Motor neuron (in vitro differentiated cells): ENCODE data around the gene TMEM178B. TPM values are rescaled to one million over a fixed set of nuclear protein-coding genes. Genes with fewer than 3 reads are reported as not detected.
"Not testable (repeated sequence)": the region's sequence is repeated elsewhere in the genome, so short reads cannot be mapped to it uniquely, and the experiment has no call there.

ENCODE experiments used
- ATAC-seq, 8 experiments: fragments of 200-7000 bp; cut with Tn5 transposase; replicated peaks in 6 of 8; 2 replicates each; pipeline ENCODE4 v1.8.0; 2021; ENCODE audit warnings: mild to moderate bottlenecking in 8 of 8, moderate library complexity in 8 of 8
- H3K27ac ChIP-seq, 2 donors: fragments of 250-450 bp; sonication (Bioruptor Pico); 2 replicates each; pipeline ENCODE4 v1.9.0; 2021; ENCODE audit warnings: antibody characterized with exemption in 2 of 2, mild to moderate bottlenecking in 2 of 2, moderate library complexity in 1 of 2
- H3K4me1 ChIP-seq, 2 donors: fragments of 250-450 bp; sonication (Bioruptor Pico); replicated peaks in 1 of 2; 2 replicates each; pipeline ENCODE4 v1.6.1; 2021; ENCODE audit warnings: antibody characterized with exemption in 2 of 2, mild to moderate bottlenecking in 2 of 2, moderate library complexity in 1 of 2
- H3K4me3 ChIP-seq, 5 donors: fragments of 250-450 bp; sonication (Bioruptor Pico); 2 replicates each; pipeline ENCODE4 v1.9.0; 2021; ENCODE audit warnings: antibody characterized with exemption in 5 of 5, mild to moderate bottlenecking in 5 of 5, moderate library complexity in 4 of 5
- WGBS, 10 experiments: fragments of 450-650 bp; shearing (Covaris generic); methylation state at CpG; one replicate each; pipeline ENCODE4 v1.0.0; 2022; 5-methylcytosine and 5-hydroxymethylcytosine counted together
- in situ Hi-C, 9 experiments: fragments of 400-800 bp; cut with MboI; loops; one replicate each; pipeline ENCODE4 v1.15.0; 2021; ENCODE audit warnings: low sequenced_read_pairs in 9 of 9, low pct_unique_long_range_greater_than_20kb in 2 of 9; ENCODE audit not compliant: unreplicated experiment in 9 of 9
- total RNA-seq, 8 experiments: library from RNA; unstranded; fragments of 300-600 nt; gene quantifications; 2 replicates each; pipeline versions ENCODE4 v1.2.3 to v1.2.4, GENCODE V29; 2022

TMEM178B gene
- total RNA-seq, 8 experiments from 2014 or later = 0.56 to 29.8 (median 17.1) TPM

- in situ Hi-C loops = no loop called here
- Histone ChIP-seq H3K4me1 (peaks cover 13% of the 10 kb centered on the region in 2 donors), H3K27ac (no peak overlapping the region), H3K4me3 (no peak overlapping the region)
- WGBS, 10 experiments = 0 to 100% (median 62%) methylated on average over 1 to 2 of the region's 2 CpGs; no CpG with 5 or more reads in 3 of the 10 experiments
- no peak for ATAC-seq
Observed at GRCh38 chr7:141328290-141328689, 254.4 kb downstream of the TMEM178B start.

- ATAC-seq, H3K27ac ChIP-seq, in situ Hi-C loops, H3K4me1 ChIP-seq, H3K4me3 ChIP-seq: not testable (repeated sequence)
- WGBS, 10 experiments = 0 to 100% (median 56%) methylated on average over 1 to 2 of the region's 2 CpGs; no CpG with 5 or more reads in 2 of the 10 experiments
Observed at GRCh38 chr7:141330285-141330684, 256.4 kb downstream of the TMEM178B start.

- Histone ChIP-seq H3K4me1 (no peaks in the 10 kb centered on the region), H3K4me3 (no peak overlapping the region), H3K27ac (no peak overlapping the region)
- peak in 7 of 8 experiments; percentile 49 to 80 (median 66) for ATAC-seq
- in situ Hi-C loops = no loop called here
- 8 to 96% (median 63%) methylated on average over 1 to 4 of the region's 4 CpGs; no CpG with 5 or more reads in 2 of the 10 experiments for WGBS, 10 experiments
Observed at GRCh38 chr7:141333459-141333858, 259.6 kb downstream of the TMEM178B start.

DNA sequence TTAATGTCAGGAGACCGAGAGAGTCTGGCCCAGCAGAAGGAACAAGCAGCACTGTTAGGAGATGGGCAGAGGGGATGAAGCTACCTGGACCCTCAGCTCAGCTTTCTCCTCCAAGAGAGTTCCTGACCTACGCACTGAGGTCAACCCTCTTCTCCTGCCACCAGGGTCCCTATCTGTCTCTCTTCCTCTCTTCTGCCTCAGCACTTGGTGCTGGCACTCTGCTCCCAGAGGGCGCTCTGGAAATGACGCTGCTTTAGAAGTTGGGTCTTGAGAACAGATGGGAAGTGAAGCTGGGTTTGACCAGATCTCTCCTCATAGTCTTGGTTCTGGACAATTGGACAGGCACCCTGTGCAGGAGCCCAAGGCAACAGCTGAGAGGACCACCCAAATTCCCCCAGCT, 261.3 kb downstream of the TMEM178B start:
- in situ Hi-C loops = no loop called here
- H3K27ac ChIP-seq = no peak overlapping the region
- no peak for ATAC-seq
- WGBS, 10 experiments = 94 to 100% methylated on average over 1 to 4 of the region's 4 CpGs; no CpG with 5 or more reads in 8 of the 10 experiments
- H3K4me3 ChIP-seq = no peak overlapping the region
- no peaks in the 10 kb centered on the region for H3K4me1 ChIP-seq

DNA sequence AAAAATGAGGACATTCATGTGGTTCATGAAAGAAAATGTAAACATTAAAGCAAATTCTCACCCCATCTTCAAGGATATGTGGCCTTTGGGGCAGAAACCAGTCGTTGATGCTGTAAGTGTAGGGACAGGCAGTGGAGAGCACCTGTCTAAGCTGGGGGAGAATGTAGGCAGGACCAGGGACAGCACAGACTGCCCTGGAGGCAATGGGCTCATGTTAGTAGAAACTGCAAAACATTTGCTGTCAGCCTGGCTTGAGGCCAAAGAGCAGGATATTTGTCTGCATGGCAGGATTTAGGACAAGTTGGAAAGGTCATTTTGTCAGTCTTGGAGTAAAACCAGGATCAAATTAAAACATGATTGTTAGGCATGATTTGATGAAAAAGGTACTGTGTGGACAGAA, 265.7 kb downstream of the TMEM178B start:
- 0 to 100% (median 20%) methylated on average over 1 of the region's 1 CpG; no CpG with 5 or more reads in 3 of the 10 experiments for WGBS, 10 experiments
- ATAC-seq = no peak

GRCh38 chr7:141340991-141341390, 267.1 kb downstream of the TMEM178B start:
- Histone ChIP-seq H3K27ac (no peak overlapping the region), H3K4me1 (no peaks in the 10 kb centered on the region), H3K4me3 (no peak overlapping the region)
- 0 to 80% (median 53%) methylated on average over 1 to 4 of the region's 4 CpGs; no CpG with 5 or more reads in 1 of the 10 experiments for WGBS, 10 experiments
- ATAC-seq = no peak
- in situ Hi-C loops = no loop called here

More for the DNA sequence above, 265.7 kb downstream of the TMEM178B start:
- in situ Hi-C loops = no loop called here
- no peaks in the 10 kb centered on the region for H3K4me1 ChIP-seq
- no peak overlapping the region for H3K27ac ChIP-seq
- no peak overlapping the region for H3K4me3 ChIP-seq

- Histone ChIP-seq H3K27ac (no peak overlapping the region), H3K4me3 (no peak overlapping the region), H3K4me1 (no peaks in the 10 kb centered on the region)
- 4 to 97% (median 89%) methylated on average over 2 to 14 of the region's 16 CpGs for WGBS, 10 experiments
- in situ Hi-C loops = no loop called here
- ATAC-seq = peak in 6 of 8 experiments; percentile 19 to 98 (median 66)
Observed at GRCh38 chr7:141342621-141343408, 269.0 kb downstream of the TMEM178B start.

- no peak for ATAC-seq
- no peak overlapping the region for H3K4me3 ChIP-seq
- H3K4me1 ChIP-seq = peaks cover 0 to 7% of the 10 kb centered on the region in 2 donors
- in situ Hi-C loops = no loop called here
- H3K27ac ChIP-seq = no peak overlapping the region
- WGBS, 10 experiments = 0 to 100% (median 79%) methylated on average over 1 to 3 of the region's 3 CpGs; no CpG with 5 or more reads in 3 of the 10 experiments
Observed at GRCh38 chr7:141344153-141344935, 270.5 kb downstream of the TMEM178B start.

- WGBS, 10 experiments = 6 to 94% (median 82%) methylated on average over 2 to 7 of the region's 7 CpGs
- H3K4me1 ChIP-seq = peaks cover 5 to 25% of the 10 kb centered on the region in 2 donors
- H3K4me3 ChIP-seq = no peak overlapping the region
- no peak for ATAC-seq
- in situ Hi-C loops = no loop called here
- H3K27ac ChIP-seq = no peak overlapping the region
Observed at GRCh38 chr7:141348728-141349127, 274.9 kb downstream of the TMEM178B start.

GRCh38 chr7:141349338-141349737, 275.5 kb downstream of the TMEM178B start:
- ATAC-seq = peak in 3 of 8 experiments; percentile 25 to 71 (median 38)
- peak overlapping the region in 1 of 2 donors; percentile 48 for H3K27ac ChIP-seq
- WGBS, 10 experiments = 0 to 89% (median 51%) methylated on average over 2 to 5 of the region's 5 CpGs; no CpG with 5 or more reads in 2 of the 10 experiments
- H3K4me3 ChIP-seq = no peak overlapping the region
- in situ Hi-C loops = no loop called here
- H3K4me1 ChIP-seq = peaks cover 5 to 28% of the 10 kb centered on the region in 2 donors

DNA sequence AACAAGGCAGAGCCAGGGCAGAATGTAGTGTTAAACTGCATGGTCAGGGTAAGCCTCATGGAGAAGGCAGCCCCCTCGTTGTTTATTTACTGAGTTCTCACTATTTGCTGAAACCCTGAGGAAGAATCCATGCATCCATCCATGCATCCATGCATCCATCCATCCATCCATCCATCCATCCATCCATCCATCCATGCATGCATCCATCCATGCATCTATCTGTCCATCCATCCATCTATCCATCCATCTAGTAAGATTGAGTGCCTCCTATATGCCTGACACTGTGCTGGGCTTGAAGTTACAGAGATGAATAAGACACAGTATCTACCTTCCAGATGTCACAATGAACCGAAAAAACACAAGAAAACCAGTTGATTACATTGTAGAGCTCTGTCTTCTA, 275.9 kb downstream of the TMEM178B start:
- Histone ChIP-seq H3K27ac (peak overlapping the region in 1 of 2 donors; percentile 48), H3K4me3 (no peak overlapping the region), H3K4me1 (peaks cover 10 to 31% of the 10 kb centered on the region in 2 donors)
- 0 to 100% (median 86%) methylated on average over 1 to 2 of the region's 2 CpGs; no CpG with 5 or more reads in 5 of the 10 experiments for WGBS, 10 experiments
- in situ Hi-C loops = no loop called here
- ATAC-seq = no peak

GRCh38 chr7:141351175-141351574, 277.3 kb downstream of the TMEM178B start:
- Histone ChIP-seq H3K27ac (no peak overlapping the region), H3K4me1 (peaks cover 17 to 37% of the 10 kb centered on the region in 2 donors), H3K4me3 (no peak overlapping the region)
- WGBS, 10 experiments = 0 to 100% (median 76%) methylated on average over 1 to 3 of the region's 3 CpGs; no CpG with 5 or more reads in 5 of the 10 experiments
- ATAC-seq = no peak
- in situ Hi-C loops = no loop called here

DNA sequence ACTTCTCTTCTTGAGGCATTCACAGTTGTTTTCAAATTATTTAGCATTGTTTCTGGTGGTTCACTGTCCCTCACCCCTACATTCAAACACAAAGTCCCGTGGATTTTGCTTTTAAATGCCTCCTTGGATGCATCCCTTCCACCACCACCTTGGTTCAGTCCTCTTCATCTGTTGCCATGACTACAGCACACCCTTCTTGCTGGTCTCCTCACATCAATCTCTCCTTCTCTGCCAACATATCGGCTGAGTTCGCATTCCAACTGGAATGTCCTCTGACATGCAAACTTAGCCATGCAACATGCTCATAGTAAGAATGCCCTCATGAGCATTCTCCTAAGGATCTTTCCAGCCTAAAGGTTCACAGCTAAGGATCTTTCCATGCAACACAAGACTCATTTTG, 279.1 kb downstream of the TMEM178B start:
- H3K4me3 ChIP-seq = no peak overlapping the region
- WGBS, 10 experiments = 18 to 66% (median 50%) methylated on average over 1 to 3 of the region's 3 CpGs; no CpG with 5 or more reads in 3 of the 10 experiments
- H3K27ac ChIP-seq = no peak overlapping the region
- in situ Hi-C loops = no loop called here
- peaks cover 17 to 37% of the 10 kb centered on the region in 2 donors for H3K4me1 ChIP-seq
- peak in 3 of 8 experiments; percentile 21 to 56 (median 44) for ATAC-seq
